Activated CD8-positive, alpha-beta memory T cell treated with anti-CD3 and anti-CD28 coated beads, Interleukin-2, amount 50 U/mL, for 24 hours (primary cell): ENCODE data around the gene SUGCT.

ENCODE experiments used
- DNase-seq: peaks from one replicate; pipeline ENCODE4 v3.0.0-alpha.2; 2020; ENCODE audit errors: extremely low read depth

The SUGCT gene

DNA sequence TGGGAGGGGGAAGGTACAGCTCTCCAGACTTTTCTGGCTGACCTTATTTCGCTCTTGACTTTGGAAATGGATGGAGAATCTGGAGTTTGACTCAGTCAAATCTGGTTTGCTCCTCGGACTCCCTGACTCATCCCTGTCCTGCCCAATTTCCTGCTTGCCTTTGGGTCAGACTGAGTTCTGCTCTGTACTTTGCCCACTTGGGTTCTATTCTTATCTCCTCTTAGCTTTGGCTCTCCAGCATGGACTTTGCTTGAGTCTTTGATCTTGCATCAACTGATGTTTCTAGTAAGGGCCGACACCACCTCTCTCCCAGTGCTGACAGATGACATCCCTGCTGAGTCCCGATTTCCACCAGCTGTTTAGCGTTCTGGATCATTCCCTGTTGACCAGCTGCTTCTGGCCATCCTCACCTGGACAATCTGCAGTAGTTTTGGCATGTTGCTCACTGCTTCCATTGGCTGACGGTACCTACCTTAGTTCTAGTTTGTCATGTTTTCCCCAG, 335.3 kb downstream of the SUGCT start:
- DNase-seq: no peak

- DNase-seq: no peak
These were observed 336.0 kb downstream of the SUGCT start for GRCh38 chr7:40470817-40471216.

GRCh38 chr7:40471891-40472290, 337.1 kb downstream of the SUGCT start:
- no peak for DNase-seq

- no peak for DNase-seq
These were observed 340.2 kb downstream of the SUGCT start for GRCh38 chr7:40474790-40475680.

- no peak for DNase-seq
These were observed 340.8 kb downstream of the SUGCT start for GRCh38 chr7:40475681-40475982.

DNA sequence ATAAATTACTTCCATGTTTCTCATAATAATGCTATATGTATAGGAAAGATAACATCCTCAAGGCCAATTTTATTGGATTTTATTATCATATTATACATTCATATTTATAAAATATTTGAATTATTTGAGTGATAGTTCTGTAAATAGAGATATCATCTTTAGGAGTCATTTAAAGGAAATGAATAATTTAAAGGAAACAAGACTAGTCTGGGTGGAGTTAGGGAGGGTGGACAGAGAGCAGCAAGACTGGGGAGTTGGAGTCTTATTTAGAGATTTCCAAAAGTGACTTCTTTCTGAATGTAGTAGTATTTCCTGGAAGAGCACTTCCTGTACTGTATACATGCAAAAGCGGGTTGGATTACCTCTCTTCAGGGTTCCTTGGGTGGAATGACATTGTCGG, 342.3 kb downstream of the SUGCT start:
- no peak for DNase-seq

DNA sequence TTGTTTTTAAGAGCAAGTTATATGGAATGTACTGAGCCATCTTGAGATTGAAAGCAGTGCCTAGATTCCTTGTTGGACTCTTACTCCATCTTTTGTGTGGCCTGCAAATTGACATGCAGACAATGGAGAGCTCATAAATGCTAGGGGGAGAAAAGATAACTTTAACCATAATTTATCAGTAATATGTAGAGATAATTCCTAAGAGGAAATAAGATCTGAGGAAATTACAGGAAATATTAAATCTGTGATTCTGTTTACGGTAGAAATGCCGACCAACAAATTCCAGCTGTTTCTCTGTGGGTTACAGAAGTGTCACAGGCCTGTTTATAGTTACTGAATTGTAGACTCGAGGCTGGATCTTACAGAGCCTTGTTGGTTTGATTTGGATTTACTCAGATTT, 348.0 kb downstream of the SUGCT start:
- DNase-seq: no peak

DNA sequence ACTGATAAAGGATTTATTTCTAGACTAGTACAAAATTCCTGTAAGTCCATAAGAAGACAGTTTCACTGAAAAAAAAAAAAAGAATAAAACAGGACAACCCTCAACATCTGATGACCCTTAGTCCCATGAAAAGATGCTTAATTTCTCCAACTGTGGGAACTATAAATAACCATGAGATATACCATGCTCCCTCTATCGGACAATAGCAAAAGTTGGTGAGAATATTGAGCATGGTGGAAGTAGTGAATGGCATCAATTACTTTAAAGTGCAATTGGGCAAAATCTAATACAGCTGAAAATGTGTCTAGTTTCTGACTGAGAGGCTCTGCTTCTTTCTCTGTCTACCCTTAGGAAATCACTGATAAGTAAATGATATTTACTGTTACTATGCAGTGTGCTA, 348.8 kb downstream of the SUGCT start:
- no peak for DNase-seq

- DNase-seq: no peak
These were observed 355.2 kb downstream of the SUGCT start for GRCh38 chr7:40489844-40490602.

GRCh38 chr7:40490603-40490924, 355.8 kb downstream of the SUGCT start:
- no peak for DNase-seq

GRCh38 chr7:40492946-40493345, 358.1 kb downstream of the SUGCT start:
- no peak for DNase-seq

GRCh38 chr7:40493609-40494051, 358.8 kb downstream of the SUGCT start:
- no peak for DNase-seq

- DNase-seq: no peak
These were observed 364.2 kb downstream of the SUGCT start for GRCh38 chr7:40498924-40499510.

GRCh38 chr7:40499718-40500117, 364.9 kb downstream of the SUGCT start:
- DNase-seq: no peak

- no peak for DNase-seq
These were observed 365.4 kb downstream of the SUGCT start for GRCh38 chr7:40500219-40500618.

DNA sequence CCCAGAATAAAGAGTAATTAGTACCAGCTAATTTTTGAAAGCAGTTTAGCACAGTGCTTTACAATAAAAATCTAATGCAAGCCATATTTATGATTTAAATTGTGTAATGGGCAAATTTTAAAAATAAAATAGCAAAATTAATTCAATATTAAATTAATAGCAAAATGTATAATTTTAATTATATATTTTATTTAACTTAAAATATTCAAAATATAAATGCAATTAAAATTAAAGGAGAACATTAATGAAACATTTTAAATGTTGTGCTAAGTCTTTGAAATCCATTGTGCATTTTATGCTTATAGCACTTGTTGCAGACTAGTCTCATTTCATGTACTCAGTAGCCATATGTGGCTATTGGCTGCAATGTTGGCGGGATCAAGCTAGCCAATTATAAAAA, 367.6 kb downstream of the SUGCT start:
- DNase-seq: no peak

- no peak for DNase-seq
These were observed 371.4 kb downstream of the SUGCT start for GRCh38 chr7:40506158-40506557.

- no peak for DNase-seq
These were observed 372.4 kb downstream of the SUGCT start for GRCh38 chr7:40507166-40507565.

DNA sequence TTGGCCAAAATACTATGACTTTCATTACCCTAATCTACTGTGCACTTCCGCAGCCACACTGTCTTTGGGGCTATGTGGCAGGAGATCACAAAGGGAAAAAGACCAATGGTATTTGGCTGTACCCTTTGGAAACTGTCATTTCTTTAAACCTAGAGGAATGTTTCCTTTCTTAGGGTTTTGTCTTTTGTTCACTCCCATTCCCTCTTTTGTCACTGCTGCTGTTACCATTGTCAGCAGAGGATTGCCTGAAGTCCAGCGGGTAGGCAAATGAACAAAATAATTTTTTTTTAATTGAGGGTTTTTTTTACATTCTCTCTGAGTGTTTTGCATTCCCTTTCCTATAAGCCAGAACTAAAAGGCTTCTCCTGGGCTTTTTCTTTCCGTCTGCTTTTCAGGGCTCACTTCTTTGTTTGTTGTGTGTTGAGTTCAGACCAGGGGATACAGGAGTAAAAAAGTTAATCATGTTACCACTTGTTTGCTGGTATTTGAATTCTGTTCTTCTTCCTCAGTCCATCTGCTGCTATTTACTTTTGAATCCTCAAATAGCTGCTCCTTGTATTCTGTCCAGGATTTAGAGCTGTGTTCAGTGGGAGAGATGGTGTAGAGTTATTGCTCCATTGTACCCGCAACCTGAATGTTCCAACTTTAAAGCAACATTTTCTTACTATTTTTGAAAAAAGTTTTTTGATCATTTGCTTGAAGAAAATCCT, 374.6 kb downstream of the SUGCT start:
- DNase-seq: no peak

DNA sequence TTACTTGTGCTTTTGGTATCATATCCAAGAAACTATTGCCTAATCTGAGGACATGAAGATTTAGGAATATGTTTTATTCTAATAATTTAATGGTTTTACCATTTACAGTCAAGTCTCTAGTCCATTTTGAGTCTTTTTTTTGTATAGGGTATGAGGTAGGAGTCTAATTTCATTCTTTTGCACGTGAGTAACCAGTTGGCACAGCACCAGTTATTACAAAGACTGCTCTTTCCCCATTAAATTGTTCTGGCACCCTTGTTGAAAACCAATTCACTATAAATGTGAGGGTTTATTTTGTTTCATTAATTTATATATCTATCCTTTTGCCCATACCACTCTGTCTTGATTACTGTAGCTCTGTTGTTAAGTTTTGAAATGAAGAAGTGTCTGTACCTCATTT, 381.6 kb downstream of the SUGCT start:
- DNase-seq: no peak

- no peak for DNase-seq
These were observed 384.2 kb downstream of the SUGCT start for GRCh38 chr7:40519009-40519408.
